ENCODE results near the gene CD81.

Gene CD81

DNA sequence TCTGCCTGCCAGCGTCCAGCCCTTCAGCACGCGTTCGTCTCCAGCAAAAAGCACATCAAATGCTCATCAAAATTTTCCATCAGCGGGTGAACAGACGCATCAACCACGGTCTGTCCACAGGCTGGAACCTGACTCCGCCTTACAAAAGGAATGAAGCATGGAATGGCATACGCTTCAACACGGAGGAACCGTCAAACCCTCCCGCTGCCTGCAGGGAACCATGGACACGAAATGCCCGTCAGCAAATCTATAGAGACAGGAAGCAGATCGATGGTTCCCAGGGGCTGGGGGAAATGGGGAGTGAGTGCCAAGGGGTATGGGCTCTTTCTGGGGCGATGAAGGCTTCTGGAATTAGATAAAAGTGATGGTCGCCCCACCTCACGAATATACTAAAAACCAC lies 39.7 kb downstream of the CD81 start:
- TF ChIP-seq, protein P1, sequence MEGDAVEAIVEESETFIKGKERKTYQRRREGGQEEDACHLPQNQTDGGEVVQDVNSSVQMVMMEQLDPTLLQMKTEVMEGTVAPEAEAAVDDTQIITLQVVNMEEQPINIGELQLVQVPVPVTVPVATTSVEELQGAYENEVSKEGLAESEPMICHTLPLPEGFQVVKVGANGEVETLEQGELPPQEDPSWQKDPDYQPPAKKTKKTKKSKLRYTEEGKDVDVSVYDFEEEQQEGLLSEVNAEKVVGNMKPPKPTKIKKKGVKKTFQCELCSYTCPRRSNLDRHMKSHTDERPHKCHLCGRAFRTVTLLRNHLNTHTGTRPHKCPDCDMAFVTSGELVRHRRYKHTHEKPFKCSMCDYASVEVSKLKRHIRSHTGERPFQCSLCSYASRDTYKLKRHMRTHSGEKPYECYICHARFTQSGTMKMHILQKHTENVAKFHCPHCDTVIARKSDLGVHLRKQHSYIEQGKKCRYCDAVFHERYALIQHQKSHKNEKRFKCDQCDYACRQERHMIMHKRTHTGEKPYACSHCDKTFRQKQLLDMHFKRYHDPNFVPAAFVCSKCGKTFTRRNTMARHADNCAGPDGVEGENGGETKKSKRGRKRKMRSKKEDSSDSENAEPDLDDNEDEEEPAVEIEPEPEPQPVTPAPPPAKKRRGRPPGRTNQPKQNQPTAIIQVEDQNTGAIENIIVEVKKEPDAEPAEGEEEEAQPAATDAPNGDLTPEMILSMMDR (IDR thresholded peaks at IDR 0.05; ENCODE audit: low read depth, low read length, missing control alignments), result no peak
- no peak overlapping the region for H3K4me3 ChIP-seq (replicated peaks; ENCODE audit: low read depth, low read length)
- DNase-seq (ENCODE audit: extremely low read depth, low read depth), result no peak

DNA sequence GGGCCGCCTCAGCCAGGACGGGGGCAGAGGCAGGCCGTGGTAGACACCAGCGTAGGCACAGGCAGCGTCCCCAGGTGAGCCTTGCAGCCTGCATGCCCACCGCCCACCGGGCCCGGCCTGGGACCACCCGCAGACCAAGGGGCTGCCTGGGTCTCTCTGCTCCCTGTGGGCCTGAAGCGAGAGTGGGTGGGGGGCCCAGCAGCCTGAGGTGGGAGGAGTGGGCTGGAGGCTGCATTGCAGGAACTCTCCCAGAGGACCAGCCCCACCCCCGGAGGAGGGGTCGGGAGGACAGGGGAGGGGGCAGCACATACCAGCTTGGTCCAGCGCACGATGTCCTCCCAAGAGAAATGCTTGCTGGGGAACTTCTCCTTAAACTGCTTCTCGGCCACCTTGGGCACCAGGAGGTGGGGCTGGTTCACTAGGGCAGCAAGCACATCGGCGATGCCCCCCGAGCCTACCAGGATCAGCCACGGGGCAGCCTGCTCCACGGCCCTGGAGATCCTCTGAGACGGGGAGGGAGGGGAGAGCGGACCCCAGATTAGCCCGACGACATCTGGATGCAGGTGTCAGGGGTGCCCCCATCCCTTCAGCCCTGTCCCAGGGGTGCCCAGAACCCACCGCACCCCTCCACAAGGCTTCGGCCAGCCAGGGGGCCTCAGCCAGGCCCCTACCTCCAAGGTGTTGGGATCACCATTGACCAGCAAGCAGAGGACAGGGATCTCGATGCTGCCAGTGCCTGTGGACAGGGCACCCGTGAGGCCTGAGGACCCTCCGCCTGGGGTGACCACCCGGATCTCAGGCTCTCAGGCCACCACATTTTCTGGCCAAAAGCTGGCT lies 41.0 kb downstream of the CD81 start:
- no peak for DNase-seq (ENCODE audit: extremely low read depth, low read depth)
- H3K4me3 ChIP-seq (replicated peaks; ENCODE audit: low read depth, low read length), result no peak overlapping the region
- TF ChIP-seq, protein P1 (IDR thresholded peaks at IDR 0.05; ENCODE audit: low read depth, low read length, missing control alignments), result no peak

DNA sequence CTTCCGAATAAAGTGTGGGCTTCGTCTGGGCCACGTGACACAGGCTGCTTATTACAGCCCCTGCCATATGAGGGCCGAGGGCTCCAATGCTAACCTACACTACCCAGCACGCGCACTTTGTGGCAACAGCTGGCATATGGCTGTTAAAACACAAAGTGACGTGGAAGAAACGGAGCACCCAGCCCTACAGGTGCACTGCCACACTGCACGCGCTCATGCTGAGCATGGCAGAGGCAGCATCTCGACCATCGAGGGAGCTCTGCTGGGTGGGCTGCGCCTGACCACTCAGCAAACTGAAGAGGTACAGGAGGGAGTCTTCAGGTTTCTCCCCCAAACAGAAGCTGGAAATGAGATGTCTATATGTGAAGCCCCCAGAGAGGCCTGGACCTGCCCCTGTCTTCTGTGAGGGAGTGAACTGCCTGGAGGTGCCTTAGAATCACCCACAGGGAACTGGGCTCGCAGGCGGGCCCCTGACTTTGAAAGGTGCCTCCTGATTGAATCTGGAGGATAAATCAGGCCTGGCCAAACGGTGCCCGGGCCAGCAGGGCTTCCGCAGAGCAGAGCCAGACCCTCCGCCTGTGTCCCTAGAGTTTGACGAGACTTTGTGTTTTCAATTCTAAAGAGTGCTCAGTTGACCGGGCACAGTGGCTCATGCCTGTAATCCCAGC lies 41.7 kb downstream of the CD81 start:
- no peak for DNase-seq (ENCODE audit: extremely low read depth, low read depth)
- no peak overlapping the region for H3K4me3 ChIP-seq (replicated peaks; ENCODE audit: low read depth, low read length)
- TF ChIP-seq, protein P1 (IDR thresholded peaks at IDR 0.05; ENCODE audit: low read depth, low read length, missing control alignments), result no peak

DNA sequence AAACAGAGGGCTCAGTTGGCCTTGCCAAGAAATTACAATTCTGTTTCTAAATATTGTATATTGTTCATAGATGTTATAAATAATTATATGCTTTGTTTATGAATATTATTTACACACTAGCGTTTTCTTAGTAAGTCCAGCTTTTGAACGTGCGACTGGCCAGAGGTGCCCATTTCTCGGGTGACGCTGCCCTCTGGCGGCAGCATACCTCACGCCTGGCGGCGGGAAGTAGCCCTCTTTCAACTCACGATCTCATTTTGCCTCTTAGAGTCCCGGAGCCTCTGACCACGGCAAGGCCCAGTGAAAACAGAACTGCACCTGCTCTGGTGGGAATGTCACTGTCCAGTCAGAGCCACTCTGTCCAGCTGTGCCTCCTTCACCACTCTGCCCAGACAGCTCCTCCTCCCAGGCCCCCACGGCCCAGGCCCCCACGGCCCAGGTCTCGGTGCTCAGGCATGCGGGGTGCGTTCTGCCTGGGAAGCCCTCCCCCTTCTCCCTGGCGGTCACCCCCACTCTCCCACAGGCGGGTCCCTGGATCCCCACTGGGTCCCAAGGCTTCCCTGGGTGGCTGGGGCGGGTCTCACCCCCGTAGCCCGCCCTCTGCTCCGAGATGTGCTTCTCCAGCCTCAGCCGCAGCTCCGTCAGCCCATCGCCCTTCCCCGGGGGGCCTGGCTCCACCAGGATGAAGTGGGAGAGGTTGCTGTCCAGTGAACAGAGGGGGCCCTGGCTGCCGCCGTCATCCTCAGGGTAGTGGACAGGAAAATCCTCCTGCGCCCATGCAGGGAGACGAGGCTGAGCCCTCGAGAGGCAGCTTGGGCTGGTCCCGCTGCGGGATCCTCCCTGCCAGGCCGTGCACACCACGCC lies 42.8 kb downstream of the CD81 start:
- DNase-seq (ENCODE audit: extremely low read depth, low read depth), result no peak
- TF ChIP-seq, protein P1 (IDR thresholded peaks at IDR 0.05; ENCODE audit: low read depth, low read length, missing control alignments), result peak; percentile 92
- H3K4me3 ChIP-seq (replicated peaks; ENCODE audit: low read depth, low read length), result no peak overlapping the region

DNA sequence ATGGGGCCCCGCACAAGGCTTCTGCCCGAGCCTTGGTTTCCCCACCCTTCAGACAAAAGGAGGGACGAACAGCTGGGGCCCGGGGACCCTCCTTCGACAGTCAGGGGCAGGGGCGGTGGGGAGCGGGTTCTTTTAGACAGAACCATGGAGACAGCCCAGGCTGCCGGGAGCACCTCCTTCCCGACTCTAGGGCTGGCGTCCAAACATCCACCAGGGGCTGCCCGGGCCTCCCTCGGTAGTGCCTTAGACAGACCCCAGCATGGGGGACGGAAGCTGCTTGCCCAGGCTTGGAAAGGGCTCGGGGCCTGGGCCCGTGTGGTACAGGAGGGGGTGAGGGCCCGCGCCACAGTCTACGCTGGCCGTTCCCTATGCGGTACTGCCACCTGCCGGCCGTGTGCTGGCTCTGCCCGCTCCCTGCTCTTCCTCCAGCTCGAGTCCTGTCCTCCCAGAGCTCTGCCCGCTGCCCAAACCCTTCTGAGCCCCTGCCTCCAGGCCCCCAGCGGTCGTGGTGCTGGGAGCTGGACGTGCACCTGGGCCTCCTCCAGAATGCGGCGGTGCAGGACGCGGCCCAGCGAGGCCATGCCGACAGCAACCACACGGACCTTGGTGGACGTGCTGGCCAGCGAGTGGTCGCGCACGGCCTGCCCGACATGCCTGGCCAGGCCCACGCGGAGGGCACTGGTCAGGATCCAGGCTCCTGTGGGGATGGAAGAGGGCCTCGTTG lies 43.6 kb downstream of the CD81 start:
- DNase-seq (ENCODE audit: extremely low read depth, low read depth), result no peak

More for the DNA sequence above, 43.6 kb downstream of the CD81 start:
- no peak overlapping the region for H3K4me3 ChIP-seq (replicated peaks; ENCODE audit: low read depth, low read length)
- TF ChIP-seq, protein P1 (IDR thresholded peaks at IDR 0.05; ENCODE audit: low read depth, low read length, missing control alignments), result peak; percentile 86

Data from HFF-Myc (cell line).